ENCODE measurements around the gene RABGGTA.
"Not testable (repeated sequence)": the region's sequence is repeated elsewhere in the genome, so short reads cannot be mapped to it uniquely, and the experiment has no call there.

RABGGTA gene

DNA sequence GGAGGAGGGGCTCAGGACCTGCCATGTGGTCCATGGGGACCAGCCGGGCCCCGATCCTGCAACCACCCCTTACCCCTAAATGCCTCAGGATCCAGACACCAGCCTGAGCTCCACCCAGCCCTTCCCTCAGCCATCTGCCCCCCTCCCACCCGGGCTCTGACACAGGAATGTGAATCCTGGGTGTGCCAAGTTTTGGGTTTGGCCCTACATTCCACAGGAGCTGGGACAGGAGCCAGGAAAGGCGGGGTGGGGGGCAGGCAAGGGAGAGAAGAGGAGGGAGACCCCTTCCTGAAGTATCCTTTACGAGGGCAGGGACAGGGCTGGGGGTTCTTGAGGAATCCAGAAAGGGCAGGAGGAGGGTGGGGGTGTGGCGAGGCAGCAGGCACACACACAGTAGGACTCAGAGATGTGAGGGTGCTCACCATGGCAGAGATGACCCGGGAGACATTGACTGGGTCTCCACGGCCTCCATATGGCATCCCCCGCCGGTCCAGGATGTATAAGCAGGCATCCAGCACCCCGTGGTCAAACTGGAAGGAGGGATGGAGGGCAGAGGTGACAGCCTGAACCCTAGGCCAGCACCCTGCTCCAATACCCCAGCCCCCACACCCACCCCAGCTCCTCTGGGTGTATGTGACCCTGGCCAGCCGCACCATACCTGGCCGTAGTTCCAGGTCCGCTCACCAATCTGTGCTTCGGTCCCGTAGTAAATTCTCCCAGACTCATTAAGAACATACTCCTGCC, 11.9 kb downstream of the RABGGTA start:
- DNase-seq: no peak

DNA sequence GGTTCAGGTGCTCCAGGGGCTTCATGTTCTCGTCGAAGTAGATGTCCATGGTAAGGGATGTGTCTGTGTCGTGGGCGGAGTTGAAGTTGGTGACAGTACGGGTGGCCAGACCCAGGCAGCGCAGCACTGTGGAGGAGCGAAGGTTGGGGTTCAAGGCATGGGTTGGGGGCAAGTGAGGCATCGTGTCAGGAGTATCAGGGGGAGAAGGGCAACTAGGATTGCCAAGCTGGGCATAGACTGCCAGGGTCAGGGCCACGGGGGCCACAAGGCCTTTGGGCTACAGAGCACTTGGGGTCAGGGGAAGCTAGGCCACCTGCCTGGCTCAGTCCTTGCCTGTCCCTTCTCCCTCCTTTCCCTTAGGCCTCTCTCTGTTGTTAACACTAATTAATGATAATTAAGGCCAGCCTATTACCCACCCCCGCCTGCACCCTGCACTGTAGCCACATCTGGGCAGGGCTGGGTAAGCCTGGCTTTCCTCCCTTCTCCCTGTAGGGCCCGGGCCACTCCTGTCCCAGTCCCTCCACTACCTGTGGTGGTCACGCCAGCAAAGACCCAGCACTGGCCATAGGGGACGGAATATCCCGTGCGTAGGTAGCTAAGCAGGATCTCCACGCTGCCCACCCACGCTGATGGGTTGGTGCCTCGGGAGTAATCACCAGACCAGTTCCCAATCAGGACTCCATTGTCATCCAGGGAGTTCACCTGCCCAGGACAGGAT, 12.7 kb downstream of the RABGGTA start:
- DNase-seq: no peak

DNA sequence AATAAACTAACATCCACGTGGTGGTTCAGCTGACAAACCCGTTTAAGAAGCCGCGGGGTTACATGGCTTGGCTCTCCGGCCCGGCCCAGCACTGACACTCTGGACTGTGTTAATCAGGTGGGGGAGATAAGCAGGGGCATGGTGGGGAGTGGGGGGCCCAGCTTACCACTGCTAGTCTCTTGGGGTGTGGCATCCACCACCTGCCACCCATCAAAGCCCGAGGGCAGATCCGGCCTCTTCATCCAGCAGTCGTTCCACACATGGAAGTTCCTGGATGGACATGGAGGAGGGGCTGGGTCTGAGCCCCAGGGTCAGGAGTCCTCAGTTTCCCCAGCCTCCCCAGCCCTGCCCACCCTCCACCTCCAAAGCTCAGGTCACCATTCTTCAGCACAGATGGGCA, 13.3 kb downstream of the RABGGTA start:
- no peak for DNase-seq

DNA sequence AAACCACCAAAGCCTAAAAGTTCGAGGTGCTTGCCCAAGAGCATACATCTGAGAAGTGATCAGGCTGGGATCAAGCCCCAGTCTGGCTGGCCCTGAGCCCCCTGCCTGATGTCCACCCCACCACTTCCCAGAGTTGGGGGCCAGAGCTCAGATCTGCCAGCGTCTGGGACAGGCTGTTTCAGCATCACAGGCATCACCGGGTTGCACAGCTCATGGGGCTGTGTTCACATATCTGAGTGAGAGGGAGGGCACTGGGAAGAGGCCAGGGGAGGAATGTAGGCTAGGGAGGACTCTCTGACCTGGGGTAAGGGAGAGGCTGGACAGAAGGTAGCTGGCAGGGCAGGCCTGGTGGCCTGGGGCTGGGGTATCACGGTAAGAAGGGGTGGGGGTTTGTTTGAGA, 14.4 kb downstream of the RABGGTA start:
- DNase-seq: no peak

DNA sequence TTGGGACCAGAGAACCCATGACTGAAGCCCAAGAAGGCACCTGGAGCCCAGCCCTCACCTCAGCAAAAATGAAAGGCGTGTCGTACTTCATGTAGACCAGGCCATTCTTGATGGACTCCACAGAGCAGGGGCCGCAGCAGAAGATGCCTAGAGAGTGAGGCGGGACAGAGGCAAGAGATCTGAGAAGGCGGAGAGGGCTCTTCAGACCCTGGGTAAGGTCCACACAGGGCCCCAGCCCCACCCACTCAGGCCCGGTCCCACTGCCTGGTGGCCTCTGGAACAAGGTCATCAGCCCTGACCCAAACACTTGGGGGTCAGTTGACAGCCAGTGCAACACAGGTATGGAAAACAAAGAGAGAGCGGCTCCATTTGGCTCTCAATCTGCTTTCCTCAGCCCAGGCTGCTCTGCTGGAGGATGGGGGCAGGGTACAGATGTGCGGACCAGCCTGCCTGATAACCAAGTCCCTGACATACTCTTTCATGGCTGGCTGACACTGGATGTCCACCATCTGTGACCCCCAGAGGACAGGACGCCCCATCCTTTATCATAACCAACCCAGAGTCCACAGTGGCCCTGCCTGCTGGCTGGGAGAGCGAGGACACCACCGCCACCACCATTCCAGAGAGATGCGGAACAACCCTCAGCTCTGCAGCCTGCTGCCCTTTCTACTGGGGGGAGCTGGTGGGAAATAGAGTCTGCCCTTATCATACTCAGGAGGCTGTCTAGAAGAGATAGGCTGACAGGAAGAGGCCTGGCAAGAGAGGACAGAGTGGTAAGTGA, 15.3 kb downstream of the RABGGTA start:
- no peak for DNase-seq

DNA sequence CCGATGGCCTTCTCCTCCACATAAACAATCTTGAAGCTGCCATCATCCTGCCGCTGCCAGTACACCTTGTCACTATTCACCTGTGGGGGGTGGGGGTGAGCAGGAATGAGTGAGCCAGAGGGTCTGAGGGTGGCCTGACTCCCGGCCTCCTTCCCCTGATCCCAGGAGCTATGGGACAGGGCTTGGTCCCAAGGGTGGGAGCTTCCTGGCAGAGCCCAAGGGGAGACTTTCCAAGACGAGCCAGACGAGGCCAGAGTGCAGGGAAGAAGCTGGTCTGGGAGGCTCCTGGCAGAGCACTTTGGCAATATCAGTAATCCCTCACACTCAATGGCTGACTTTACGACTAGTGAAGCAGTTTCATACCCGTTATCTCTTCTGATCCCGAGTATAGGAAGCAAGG, 16.0 kb downstream of the RABGGTA start:
- DNase-seq: no peak

DNA sequence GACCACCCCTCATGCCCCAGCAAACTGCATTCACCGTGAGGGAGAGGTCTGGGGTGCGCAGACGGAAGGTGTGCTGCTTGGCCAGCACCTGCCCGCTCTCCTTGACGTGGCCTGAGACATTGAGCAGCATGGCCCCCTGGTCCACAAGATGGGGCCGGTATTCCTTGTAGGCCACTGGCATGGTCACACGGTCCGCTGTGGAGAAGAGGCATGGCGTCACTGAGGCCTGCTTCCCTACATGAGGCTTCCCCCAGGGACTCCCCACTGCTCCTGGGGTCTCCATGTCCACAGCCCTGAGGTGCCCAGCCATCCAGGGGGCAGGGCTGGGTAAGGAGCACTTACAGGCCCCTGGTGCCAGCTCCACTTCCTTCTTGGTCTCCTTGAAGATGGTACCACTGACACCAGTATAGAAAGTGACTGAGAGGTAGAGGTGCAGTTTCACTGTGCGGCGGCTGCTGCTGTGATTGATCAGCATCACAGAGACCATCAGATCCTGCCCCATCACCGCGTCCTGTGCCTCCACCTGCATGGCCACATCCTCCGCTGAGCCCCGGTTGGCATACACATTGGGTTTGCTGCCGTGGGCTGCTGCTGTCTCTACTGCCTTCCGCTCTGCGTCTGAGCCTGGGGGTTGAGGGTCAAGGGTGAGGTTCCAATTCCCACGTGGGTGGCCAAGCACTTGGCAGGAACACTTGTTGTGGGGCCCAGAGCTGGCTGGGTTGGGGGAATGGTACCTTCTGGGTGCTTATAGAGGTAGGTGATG, 16.6 kb downstream of the RABGGTA start:
- DNase-seq: no peak

DNA sequence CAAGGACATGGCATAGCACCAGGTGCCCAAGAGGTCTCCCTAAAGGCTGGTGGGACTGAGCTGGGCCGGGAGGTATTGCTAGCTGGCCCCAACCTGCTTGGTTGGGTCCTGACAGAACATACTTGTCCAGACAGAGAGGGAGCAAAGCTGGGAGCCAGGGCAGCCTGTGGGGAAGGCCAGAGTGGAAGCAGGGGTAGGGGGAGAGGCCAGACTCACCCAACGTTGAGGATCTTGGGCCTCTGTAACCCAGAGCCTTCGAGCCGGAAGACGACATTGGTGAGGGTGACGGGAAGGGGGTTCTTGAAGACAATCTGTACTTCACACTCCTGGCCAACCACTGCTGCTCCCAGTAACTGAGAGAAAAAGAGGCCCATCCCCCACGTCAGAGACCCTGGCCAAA, 17.5 kb downstream of the RABGGTA start:
- no peak for DNase-seq

DNA sequence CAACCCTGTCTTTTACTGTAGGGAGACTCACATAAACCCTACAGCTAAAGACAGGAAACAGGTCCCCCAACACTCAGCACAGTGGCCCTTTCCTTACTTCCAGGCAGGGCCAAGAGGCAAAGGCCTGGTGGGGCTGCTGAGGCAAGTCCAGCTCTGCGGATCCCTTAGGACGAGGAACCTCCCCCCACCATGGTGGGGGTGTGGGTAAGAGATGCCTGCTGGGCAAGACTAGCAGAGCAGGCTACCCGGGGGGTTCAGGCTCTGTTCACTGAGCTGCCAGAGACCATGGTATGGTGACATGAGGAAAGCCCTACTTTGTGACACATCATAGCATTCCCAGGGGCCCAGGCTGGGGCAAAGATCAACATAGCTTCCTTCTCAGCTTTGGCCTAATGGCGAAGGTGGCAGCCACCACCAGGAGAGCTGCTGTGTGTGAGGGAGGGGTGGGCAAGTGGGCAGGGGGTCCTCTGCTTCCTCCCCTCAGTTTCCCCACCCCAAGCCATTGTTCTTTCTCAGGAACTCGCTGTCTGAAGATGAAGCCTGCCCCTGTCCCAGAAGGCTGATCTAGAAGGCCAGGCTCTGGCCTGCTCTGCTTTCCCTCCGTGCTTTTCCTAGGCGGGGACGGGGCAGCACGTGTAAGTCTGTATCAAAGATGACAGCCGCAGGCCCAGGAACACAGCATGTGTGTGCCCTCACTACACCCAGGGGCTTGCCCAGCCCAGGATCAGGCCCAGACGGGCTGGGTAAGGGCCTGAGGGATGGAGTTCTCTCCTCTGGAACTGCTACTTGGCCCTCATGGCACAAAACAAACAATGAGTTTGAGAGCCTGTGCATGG, 18.9 kb downstream of the RABGGTA start:
- no peak for DNase-seq

DNA sequence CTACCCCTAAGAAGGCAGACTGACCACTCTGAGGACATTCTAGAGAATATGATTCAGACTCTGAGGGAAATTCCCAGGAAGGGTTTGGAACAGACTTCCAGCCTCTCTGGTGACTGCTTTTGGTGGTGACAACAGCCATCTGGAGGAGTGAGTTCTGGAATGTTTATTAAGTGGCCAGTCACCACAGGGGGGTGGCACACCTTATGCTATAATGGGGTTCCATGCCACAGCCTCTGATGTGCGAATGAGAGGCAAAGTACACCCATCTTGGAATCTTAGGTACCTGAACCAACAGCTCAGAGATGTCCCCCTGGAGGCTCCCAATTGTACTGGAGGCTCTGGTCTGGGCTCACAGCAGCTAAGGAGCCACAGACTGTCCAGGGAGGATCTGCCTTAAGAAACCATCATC, 19.5 kb downstream of the RABGGTA start:
- no peak for DNase-seq

DNA sequence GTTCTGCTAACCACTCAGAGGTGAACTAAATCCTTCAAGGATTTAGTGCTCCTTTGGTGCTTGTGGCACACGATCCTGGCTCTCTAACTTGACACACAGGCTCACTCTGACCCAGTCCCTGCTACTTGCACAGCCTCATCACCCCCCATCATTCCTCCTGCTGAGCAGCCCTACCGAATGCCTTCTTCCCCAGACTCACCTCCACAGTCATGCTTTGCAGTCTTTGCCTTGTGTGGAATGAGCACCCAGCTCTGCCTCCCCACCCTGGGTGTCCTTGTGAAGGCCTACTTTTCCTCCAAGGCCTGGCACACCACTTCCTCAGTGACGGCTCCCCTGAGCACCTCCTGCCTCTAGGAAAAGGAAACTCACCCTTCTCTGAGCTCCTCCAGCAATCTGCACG, 21.0 kb downstream of the RABGGTA start:
- no peak for DNase-seq

DNA sequence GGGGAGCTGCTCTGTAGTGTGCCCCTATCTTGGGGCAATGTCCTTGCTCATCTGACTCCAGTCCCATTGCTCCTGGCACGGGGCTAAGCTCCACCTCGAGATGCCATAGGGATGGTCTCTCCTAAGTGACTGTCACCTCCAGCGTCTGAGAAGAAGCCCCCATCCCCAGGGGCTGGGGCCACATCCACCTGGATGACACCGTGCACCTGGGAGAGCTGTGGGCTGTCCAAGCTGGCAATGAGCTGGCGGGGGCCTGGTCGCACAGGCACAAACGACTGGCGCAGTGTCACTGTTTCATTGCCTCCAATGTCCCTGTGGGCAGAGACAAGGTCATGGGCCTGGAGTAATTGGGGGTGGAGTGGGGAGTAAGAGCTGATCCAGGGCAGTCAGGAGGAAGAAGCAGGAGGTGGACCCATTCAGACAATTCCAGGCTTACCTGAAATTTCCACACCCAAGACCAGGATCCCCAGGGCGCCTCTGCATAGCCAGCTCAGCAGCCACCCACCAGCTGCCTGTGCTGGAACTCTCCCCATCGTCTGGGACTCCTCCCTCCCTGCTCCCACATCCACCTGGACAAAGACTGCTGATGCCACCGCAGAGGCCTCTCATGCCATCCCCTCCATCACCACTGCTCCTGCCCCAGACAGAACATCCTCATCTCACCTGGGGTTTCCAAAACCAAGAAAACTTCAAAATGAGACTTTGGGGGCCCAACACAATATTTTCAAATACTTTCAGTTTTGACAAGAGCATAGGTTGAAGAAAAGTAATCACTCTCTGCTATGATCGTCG, 22.0 kb downstream of the RABGGTA start:
- no peak for DNase-seq

DNA sequence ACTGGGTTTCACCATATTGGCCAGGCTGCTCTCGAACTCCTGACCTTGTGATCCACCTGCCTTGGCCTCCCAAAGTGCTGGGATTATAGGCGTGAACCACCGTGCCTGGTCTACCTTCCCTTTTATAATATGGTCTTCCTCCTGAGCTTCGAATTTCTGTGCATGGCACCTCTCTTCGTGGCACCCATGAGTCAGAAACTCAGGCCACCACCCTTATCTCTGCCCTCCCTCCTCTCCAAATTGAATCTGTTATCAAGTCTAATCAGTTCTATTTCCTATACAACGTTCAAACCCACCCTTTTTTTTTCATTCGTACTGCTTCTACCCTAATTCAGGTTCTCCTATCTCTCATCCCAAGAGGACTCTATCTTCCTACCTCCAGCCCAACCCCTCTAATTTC, 24.0 kb downstream of the RABGGTA start:
- DNase-seq: no peak

DNA sequence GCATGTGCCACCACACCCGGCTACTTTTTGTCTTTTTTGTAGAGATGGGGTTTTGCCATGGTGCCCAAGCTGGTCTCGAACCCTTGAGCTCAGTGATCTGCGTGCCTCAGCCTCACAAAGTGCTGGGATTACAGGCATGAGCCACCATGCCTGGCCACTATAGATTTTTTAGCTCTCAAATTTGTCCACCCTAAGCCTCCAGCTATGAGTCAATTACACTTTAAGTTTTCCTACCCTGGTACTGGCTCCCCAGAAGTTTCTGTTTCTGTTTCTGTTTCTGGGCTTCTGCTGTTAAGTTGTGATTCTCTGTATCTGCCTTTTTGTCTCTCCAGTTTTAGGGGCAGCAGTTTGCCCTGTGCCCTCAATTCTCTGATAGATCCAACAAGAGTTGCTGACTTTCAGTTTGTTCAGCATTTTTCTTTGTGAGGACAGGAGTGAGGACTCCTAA, 24.6 kb downstream of the RABGGTA start:
- no peak for DNase-seq

DNA sequence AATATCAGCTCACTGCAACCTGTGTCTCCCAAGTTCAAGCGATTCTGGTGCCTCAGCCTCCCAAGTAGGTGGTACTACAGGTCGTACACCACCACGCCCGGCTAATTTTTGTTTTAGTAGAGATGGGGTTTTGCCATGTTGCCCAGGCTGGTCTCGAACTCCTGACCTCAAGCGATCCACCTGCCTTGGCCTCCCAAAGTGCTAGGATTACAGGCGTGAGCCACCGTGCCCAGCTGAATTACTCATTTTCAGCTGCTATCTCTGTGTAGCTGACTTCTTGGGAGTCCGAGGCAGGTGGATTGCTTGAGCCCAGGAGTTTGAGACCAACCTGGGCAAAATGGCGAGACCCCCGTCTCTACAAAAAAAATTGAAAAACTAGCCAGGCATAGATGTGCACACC, 26.0 kb downstream of the RABGGTA start:
- DNase-seq: not testable (repeated sequence)

DNA sequence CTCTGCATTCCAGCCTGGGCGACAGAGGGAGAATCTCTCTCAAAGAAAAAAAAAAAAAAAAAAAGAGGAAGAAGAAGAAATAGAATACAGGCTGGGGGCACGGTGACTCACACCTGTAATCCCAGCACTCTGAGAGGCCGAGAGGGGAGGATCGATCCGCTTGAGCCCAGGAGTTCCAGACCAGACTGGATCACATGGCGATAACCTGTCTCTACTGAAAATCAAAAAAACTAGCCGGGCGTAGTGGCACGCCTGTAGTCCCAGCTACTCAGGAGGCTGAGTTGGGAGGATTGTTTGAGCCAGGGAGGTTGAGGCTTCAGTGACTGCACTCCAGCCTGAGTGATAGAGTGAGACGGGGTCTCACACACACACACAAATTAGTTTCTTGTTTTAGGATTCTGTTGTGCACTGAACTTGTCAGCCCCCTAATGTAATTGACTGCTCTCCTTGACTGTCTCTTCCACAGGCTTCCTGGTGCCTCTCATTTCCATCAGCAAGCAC, 28.0 kb downstream of the RABGGTA start:
- DNase-seq: no peak

DNA sequence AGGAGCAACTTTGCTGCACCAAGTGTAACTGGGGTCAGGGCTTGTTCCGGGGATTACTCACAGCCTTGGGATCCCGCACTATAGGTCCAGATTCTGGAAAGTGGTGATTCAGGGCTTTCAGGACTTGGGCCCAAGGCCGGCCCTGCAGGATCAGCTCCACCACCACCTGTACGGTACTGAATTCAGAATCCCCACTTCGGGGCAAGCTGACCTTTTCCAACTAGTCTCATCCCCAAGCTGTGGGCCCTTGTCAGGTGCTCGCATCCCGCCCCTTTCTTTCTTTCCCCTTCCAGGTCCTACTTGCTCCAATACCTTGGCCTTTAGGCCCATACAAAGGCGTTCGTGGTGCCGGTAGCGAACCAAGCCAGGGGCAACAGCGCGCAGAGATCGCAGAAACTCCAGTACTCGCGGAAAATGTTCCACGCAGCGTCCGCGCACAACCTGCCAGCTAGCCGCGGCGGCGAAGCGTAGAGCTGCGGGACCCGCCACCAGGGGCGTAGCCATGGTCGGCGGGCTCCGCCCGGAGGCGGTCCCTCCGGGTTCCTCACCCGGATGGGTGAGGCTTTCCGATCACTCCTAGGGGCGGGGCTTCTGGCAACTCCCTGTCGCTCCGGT, 29.5 kb downstream of the RABGGTA start:
- DNase-seq: peak; percentile 91

DNA sequence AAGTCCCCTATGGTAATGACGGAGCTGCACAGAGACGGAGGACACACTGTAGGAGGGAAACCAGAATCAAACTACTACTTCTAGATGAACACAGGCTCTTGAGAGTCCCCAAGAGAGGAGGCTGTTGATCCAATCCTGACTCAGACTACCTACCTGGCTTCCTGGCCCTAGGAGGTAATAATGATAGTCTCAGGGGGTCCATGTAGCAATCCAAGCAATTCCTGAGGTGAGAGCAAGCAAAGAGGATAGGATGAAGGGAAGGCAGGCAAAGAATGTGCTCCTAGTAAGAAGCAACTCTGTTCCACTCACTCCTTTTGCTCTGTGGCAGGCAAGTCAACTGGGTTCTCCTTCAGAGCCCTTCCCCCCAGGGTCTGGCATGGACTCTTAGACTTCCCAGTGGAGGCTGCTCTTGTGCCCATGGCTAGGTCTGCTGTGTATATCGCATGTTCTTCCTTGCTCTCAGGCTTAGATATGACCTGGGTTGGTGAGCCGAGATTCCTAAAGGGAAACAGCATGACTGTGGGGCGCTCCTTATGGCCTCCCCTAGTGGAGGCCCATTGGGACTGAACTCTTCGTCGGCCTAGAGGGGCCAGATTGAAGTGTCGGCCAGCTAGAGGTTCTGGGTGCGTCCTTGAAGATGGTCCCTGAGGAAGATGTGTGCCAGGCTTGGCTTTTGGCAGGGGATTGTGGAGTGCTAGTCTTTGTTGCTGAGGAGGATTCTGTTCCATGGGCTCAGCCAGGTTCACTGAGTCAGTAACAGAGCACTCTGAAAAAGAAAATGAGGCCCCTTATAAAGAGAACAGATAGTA, 31.1 kb downstream of the RABGGTA start:
- no peak for DNase-seq

DNA sequence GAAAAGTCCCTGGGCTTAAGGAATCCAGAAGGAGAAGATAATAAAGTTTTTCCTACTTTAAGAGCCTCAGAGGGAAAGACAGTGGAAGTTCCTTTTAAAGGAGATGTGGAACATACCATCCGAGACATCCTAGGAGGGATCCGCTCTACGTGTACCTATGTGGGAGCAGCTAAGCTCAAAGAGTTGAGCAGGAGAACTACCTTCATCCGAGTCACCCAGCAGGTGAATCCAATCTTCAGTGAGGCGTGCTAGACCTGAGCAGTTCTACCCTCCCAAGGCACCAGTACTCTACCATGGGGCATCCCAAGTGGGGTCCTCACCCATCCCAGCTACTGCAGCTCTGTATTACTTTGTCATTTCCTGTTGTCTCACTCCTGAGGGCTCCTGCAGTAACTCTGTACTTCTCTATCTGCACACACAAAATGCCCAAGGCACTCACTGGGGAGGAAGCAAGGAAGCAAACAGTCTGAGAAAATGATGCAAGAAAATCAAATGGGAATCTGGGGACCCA, 32.8 kb downstream of the RABGGTA start:
- DNase-seq: no peak
